ENCODE results near the gene TNFRSF9. TPM values are rescaled to one million over a fixed set of nuclear protein-coding genes. Genes with fewer than 3 reads are reported as not detected.
"Not testable (repeated sequence)": the region's sequence is repeated elsewhere in the genome, so short reads cannot be mapped to it uniquely, and the experiment has no call there.

TNFRSF9 gene
- total RNA-seq, 4 donors from 2014 or later: 0.15 to 0.19 TPM; not detected in 2

DNA sequence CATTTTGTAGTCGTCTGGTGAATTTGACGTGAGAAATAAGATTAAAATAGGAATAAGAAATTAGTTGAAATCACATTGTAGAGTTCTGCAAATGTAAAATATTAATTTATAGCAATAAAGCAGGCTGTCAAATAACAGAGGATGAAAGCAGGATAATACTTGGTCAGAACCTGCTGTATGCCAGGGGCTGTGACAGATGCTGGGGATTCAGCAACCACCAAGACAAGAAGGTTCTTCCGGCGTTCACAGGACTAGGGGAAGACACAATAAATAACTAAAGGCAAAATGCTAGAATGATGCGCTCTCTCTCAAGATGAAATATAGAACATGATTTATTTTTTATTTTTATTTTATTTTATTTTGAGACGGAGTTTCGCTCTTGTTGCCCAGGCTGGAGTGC, 14.0 kb upstream of the TNFRSF9 start:
- Histone ChIP-seq H3K27me3 (no peaks in the 10 kb centered on the region), H3K27ac (peak overlapping the region; percentile 88 to 95 (median 90)), H3K9me3 (no peaks in the 10 kb centered on the region), H3K4me3 (peak overlapping the region; percentile 56 to 87 (median 61)), H3K36me3 (no peaks in the 10 kb centered on the region), H3K4me1 (peaks cover 0 to 12% (median 4%) of the 10 kb centered on the region in 3 donors)
- intact Hi-C loops (cut with DNase I): no loop called here
- WGBS, 2 donors: 57 to 65% methylated on average over 7 of the region's 7 CpGs
- DNase-seq: no peak
- TF ChIP-seq POLR2A (IDR thresholded peaks at IDR 0.05): no peak
- TF ChIP-seq, protein P1, sequence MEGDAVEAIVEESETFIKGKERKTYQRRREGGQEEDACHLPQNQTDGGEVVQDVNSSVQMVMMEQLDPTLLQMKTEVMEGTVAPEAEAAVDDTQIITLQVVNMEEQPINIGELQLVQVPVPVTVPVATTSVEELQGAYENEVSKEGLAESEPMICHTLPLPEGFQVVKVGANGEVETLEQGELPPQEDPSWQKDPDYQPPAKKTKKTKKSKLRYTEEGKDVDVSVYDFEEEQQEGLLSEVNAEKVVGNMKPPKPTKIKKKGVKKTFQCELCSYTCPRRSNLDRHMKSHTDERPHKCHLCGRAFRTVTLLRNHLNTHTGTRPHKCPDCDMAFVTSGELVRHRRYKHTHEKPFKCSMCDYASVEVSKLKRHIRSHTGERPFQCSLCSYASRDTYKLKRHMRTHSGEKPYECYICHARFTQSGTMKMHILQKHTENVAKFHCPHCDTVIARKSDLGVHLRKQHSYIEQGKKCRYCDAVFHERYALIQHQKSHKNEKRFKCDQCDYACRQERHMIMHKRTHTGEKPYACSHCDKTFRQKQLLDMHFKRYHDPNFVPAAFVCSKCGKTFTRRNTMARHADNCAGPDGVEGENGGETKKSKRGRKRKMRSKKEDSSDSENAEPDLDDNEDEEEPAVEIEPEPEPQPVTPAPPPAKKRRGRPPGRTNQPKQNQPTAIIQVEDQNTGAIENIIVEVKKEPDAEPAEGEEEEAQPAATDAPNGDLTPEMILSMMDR (IDR thresholded peaks at IDR 0.05): no peak

DNA sequence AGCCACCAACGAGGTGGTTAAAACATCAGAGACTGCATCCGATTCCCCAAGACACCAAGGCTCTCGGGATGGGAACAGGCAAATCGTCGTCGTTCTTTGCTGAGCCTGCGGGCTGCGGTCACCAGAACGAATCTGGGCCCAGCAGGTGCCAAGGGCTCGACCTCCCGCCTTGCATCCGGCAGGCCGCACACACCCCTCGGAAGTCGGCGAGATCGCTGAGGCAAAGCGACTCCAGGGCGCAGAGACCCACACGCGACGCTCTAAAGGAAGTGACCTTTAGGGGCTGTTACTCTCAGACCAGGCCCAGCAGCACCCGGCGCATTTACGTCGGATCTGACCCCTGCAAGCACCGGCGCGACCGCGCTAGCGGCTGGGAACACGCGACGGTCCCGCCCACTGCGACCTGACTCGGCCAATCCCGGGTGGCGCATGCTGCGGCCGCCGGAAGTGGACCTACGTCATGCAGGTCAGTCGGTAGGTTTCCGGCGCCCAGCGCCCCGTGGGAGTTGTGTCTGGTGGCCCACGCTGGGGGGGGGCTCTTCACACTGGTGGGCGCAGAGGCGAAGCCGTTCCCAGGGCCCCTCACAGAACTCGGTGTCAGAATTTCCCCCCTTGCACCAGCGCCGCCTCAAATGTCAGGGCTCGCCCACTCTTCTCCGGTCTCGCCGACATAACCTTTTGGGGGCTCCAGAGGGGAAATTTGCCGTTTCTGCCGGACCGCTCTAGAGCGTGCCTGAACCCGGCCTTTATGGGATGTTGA, 13.4 kb upstream of the TNFRSF9 start:
- 2 to 13% methylated on average over 3 to 14 of the region's 65 CpGs for WGBS, 2 donors
- Histone ChIP-seq H3K27ac (peak overlapping the region; percentile 88 to 95 (median 90)), H3K4me1 (peaks cover 0 to 12% (median 4%) of the 10 kb centered on the region in 3 donors), H3K36me3 (no peaks in the 10 kb centered on the region), H3K27me3 (no peaks in the 10 kb centered on the region), H3K4me3 (peak overlapping the region; percentile 56 to 87 (median 61)), H3K9me3 (no peaks in the 10 kb centered on the region)
- TF ChIP-seq, protein P1 (IDR thresholded peaks at IDR 0.05): no peak
- peak in 3 of 4 donors; percentile 33 to 76 (median 61) for TF ChIP-seq POLR2A (IDR thresholded peaks at IDR 0.05)
- DNase-seq: peak; percentile 66
- intact Hi-C loops (cut with DNase I): no loop called here

DNA sequence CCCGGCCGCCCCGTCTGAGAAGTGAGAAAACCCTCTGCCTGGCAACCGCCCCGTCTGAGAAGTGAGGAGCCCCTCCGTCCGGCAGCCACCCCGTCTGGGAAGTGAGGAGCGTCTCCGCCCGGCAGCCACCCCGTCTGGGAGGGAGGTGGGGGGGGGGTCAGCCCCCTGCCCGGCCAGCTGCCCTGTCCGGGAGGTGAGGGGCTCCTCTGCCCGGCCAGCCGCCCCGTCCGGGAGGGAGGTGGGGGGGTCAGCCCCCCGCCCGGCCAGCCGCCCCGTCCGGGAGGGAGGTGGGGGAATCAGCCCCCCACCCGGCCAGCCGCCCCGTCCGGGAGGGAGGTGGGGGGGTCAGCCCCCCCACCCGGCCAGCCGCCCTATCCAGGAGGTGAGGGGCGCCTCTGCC, 12.2 kb upstream of the TNFRSF9 start:
- peaks cover 0 to 12% (median 4%) of the 10 kb centered on the region in 3 donors for H3K4me1 ChIP-seq
- H3K36me3 ChIP-seq; H3K4me3 ChIP-seq; H3K27me3 ChIP-seq; intact Hi-C loops (cut with DNase I); H3K9me3 ChIP-seq; DNase-seq; H3K27ac ChIP-seq: not testable (repeated sequence)
- WGBS, 2 donors: no CpG with 5 or more reads among the region's 30 CpGs

DNA sequence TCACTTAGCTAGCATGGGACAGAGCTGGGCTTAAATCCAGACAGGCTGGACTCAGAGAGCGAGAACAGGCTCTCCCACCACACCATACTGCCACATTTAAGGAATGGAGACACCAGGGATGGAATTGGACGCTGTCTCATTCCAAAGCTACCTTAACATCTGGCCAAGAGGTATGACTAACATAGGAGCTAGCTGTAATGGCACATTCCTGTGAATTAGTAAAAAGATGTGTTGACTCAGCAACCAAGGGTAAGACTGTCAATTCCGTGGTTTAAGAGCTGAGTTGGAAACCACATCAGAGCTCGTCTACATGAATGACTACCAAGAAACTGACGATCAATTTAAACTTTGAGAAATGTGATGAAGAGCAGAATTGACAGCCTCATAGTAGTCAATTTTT, 8.3 kb upstream of the TNFRSF9 start:
- intact Hi-C loops (cut with DNase I): no loop called here
- no peak overlapping the region for H3K4me3 ChIP-seq
- H3K4me1 ChIP-seq: peaks cover 0 to 7% (median 0%) of the 10 kb centered on the region in 3 donors
- no peaks in the 10 kb centered on the region for H3K36me3 ChIP-seq
- TF ChIP-seq, protein P1 (IDR thresholded peaks at IDR 0.05): no peak
- no peak for TF ChIP-seq POLR2A (IDR thresholded peaks at IDR 0.05)
- no peaks in the 10 kb centered on the region for H3K27me3 ChIP-seq
- WGBS, 2 donors: 52 to 55% methylated on average over 5 of the region's 5 CpGs
- no peaks in the 10 kb centered on the region for H3K9me3 ChIP-seq
- no peak for DNase-seq
- no peak overlapping the region for H3K27ac ChIP-seq

DNA sequence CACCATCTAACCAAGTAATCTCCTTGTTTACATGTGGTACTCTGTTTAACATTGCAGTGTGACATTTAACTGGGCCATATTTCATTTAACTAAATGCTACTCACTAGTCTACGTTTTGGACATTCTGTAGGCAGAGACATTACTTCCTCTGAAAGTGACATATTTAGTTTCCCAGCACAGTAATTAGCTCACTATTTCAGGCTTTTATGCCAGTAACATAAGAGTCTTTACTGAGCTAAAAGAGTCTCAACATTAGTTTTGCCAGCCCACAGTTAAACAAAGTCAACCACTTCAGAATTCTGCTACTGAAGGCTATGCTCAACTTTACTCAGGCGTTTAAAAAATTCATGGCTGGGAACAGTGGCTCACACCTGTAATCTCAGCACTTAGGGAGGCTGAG, 2.6 kb upstream of the TNFRSF9 start:
- TF ChIP-seq POLR2A (IDR thresholded peaks at IDR 0.05): no peak
- TF ChIP-seq, protein P1 (IDR thresholded peaks at IDR 0.05): no peak
- WGBS, 2 donors: 42 to 52% methylated on average over 1 to 2 of the region's 2 CpGs
- H3K4me1 ChIP-seq: peaks cover 0 to 22% (median 7%) of the 10 kb centered on the region in 3 donors
- no peaks in the 10 kb centered on the region for H3K9me3 ChIP-seq
- intact Hi-C loops (cut with DNase I): no loop called here
- peaks cover 0 to 53% (median 0%) of the 10 kb centered on the region in 4 donors for H3K27me3 ChIP-seq
- no peak overlapping the region for H3K27ac ChIP-seq
- H3K36me3 ChIP-seq: no peaks in the 10 kb centered on the region
- no peak overlapping the region for H3K4me3 ChIP-seq
- no peak for DNase-seq

Data from esophagus squamous epithelium (tissue), 5 donors.